ENCODE results near the gene PPP1R37. TPM values are rescaled to one million over a fixed set of nuclear protein-coding genes. Genes with fewer than 3 reads are reported as not detected.
A peak's percentile ranks its signal among the peaks of the same experiment; 100 is the strongest.

The PPP1R37 gene
- total RNA-seq, 4 donors from 2014 or later, result 34.9 to 59.7 (median 42.9) TPM

DNA sequence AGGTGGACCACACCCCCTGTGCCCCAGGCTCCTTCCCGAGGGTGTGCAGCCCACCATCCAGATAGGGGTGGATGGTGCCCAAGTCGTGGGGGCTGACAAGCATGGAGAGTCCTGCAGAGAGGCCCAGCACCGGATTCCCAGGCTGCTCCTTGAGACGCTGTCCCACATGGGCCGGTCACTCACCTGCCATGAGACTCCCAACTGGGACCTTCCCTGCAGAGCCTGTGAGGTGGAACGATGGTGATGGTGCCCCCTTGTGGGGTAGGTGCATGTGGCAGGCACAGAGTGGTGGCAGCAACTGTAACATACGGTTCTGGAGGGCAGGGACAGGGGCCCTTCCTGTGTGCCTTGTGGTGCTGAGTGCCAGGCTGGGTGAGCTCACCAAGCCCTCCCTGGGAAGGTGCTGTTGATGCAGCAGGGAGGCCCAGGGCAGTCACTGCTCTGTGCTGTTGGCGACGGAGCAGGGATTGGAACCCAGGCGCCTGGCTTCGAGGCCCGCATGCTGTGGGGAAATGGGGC is 33.1 kb downstream of the PPP1R37 start:
- H3K36me3 ChIP-seq, result no peaks in the 10 kb centered on the region
- no peak overlapping the region for H3K4me3 ChIP-seq (replicated peaks in 1 of 3)
- peak; percentile 63 to 68 for DNase-seq
- H3K27ac ChIP-seq, result no peak overlapping the region
- TF ChIP-seq, protein P1, sequence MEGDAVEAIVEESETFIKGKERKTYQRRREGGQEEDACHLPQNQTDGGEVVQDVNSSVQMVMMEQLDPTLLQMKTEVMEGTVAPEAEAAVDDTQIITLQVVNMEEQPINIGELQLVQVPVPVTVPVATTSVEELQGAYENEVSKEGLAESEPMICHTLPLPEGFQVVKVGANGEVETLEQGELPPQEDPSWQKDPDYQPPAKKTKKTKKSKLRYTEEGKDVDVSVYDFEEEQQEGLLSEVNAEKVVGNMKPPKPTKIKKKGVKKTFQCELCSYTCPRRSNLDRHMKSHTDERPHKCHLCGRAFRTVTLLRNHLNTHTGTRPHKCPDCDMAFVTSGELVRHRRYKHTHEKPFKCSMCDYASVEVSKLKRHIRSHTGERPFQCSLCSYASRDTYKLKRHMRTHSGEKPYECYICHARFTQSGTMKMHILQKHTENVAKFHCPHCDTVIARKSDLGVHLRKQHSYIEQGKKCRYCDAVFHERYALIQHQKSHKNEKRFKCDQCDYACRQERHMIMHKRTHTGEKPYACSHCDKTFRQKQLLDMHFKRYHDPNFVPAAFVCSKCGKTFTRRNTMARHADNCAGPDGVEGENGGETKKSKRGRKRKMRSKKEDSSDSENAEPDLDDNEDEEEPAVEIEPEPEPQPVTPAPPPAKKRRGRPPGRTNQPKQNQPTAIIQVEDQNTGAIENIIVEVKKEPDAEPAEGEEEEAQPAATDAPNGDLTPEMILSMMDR (IDR thresholded peaks at IDR 0.05), result peak in 4 of 6 experiments; percentile 35 to 64 (median 56)
- TF ChIP-seq POLR2A (IDR thresholded peaks at IDR 0.05), result no peak
- WGBS, 2 donors, result 57 to 71% methylated on average over 10 to 11 of the region's 12 CpGs
- H3K9me3 ChIP-seq, result no peaks in the 10 kb centered on the region
- intact Hi-C loops (cut with DNase I), result no loop called here
- H3K27me3 ChIP-seq, result no peaks in the 10 kb centered on the region
- peaks cover 8 to 36% of the 10 kb centered on the region in 2 donors for H3K4me1 ChIP-seq

DNA sequence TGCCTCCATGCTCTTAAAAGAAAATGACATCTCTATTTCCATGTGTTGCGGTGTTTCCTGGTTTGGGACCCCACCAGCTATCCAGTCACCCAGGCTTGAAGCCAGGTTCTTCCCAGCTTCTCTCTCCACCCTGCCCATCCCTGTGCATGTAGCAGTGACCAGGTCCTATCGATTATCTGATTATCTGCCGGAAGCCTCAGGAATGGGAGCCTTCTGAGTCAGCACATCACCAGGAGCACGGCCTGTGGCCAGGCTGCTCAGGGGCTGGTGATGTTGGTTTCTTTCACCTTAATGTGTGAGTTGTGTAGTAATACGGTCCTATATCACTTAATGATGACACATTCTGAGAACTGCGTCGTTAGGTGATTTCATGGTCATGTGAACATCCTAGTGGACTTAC is 33.7 kb downstream of the PPP1R37 start:
- Histone ChIP-seq H3K9me3 (no peaks in the 10 kb centered on the region), H3K4me3 (replicated peaks in 1 of 3) (no peak overlapping the region), H3K27ac (no peak overlapping the region), H3K36me3 (no peaks in the 10 kb centered on the region), H3K4me1 (peaks cover 8 to 36% of the 10 kb centered on the region in 2 donors), H3K27me3 (no peaks in the 10 kb centered on the region)
- TF ChIP-seq, protein P1 (IDR thresholded peaks at IDR 0.05), result no peak
- no peak for TF ChIP-seq POLR2A (IDR thresholded peaks at IDR 0.05)
- WGBS, 2 donors, result 94% methylated on average over 7 of the region's 7 CpGs
- intact Hi-C loops (cut with DNase I), result no loop called here
- no peak for DNase-seq

DNA sequence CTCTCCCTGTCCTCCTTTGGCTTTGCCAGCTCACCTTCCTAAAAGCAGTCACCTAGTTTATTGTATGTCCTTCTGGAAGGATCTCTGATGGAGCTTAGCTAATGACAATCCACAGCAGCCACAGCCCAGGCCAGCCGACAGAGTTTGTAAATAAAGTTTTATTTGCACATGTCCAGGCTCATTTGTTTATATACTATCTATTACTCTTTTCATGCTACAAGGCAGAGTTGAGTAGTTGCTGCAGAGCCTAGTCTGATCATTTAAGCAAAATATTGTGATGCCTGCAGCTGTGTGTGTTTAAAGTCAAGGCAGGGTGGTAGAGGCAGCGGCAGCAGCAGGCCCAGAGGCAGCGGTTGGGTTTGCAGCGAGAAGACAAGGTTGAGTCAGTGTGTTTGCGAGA is 35.2 kb downstream of the PPP1R37 start:
- intact Hi-C loops (cut with DNase I), result no loop called here
- H3K27me3 ChIP-seq, result no peaks in the 10 kb centered on the region
- H3K4me1 ChIP-seq, result peaks cover 7 to 29% of the 10 kb centered on the region in 2 donors
- WGBS, 2 donors, result 94 to 98% methylated on average over 5 of the region's 5 CpGs
- no peak overlapping the region for H3K4me3 ChIP-seq (replicated peaks in 1 of 3)
- no peaks in the 10 kb centered on the region for H3K9me3 ChIP-seq
- no peak overlapping the region for H3K27ac ChIP-seq
- no peak for DNase-seq
- no peaks in the 10 kb centered on the region for H3K36me3 ChIP-seq
- TF ChIP-seq, protein P1 (IDR thresholded peaks at IDR 0.05), result no peak
- no peak for TF ChIP-seq POLR2A (IDR thresholded peaks at IDR 0.05)

DNA sequence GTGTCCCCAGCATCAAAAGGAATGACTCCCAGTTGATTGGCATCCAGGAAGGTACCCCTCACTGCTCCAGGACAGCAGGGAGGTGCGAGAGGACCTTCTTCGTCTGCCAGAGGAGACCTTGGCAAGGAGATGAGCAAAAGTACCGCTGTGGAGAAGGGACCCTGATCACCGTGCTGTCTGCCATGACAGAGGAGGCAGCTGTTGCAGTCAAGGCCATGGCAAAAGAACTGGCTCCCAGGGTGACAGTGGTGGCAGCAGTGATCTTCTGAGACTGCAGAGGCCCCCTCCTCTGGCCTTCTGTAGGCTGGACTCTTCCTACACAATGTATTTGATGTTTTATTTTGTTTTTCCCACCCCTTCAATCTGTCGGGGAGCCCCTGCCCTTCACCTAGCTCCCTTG is 35.8 kb downstream of the PPP1R37 start:
- H3K4me1 ChIP-seq, result peaks cover 2 to 29% of the 10 kb centered on the region in 2 donors
- H3K36me3 ChIP-seq, result no peaks in the 10 kb centered on the region
- WGBS, 2 donors, result 95% methylated on average over 5 of the region's 5 CpGs
- H3K27ac ChIP-seq, result no peak overlapping the region
- H3K9me3 ChIP-seq, result no peaks in the 10 kb centered on the region
- H3K27me3 ChIP-seq, result no peaks in the 10 kb centered on the region
- H3K4me3 ChIP-seq (replicated peaks in 1 of 3), result no peak overlapping the region
- DNase-seq, result no peak
- intact Hi-C loops (cut with DNase I), result no loop called here
- TF ChIP-seq POLR2A (IDR thresholded peaks at IDR 0.05), result no peak
- TF ChIP-seq, protein P1 (IDR thresholded peaks at IDR 0.05), result no peak

DNA sequence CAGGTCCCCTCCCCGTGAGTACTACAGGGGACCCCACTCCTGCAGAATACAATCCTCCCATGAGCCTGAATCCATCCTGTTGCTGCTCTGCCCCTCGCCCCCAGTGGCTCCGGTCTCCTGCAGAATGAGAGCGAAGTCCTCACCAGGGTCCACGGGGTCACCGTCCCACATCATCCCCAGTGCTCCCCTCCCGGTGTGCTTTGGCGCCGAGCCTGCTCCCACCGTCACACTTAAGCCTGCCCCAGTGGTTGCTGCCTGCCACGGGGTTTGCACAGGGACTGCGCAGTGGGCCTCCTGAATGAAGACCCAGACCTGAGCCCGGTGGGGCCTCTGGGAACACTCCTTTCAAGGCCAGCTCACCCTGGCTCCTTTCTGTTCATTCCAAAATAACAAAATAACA is 37.3 kb downstream of the PPP1R37 start:
- DNase-seq, result no peak
- TF ChIP-seq, protein P1 (IDR thresholded peaks at IDR 0.05), result no peak
- TF ChIP-seq POLR2A (IDR thresholded peaks at IDR 0.05), result no peak
- Histone ChIP-seq H3K27ac (no peak overlapping the region), H3K9me3 (no peaks in the 10 kb centered on the region), H3K4me3 (replicated peaks in 1 of 3) (no peak overlapping the region), H3K36me3 (no peaks in the 10 kb centered on the region), H3K4me1 (peaks cover 12 to 31% of the 10 kb centered on the region in 2 donors), H3K27me3 (no peaks in the 10 kb centered on the region)
- intact Hi-C loops (cut with DNase I), result no loop called here
- WGBS, 2 donors, result 86 to 94% methylated on average over 3 to 13 of the region's 13 CpGs

All from thyroid gland (tissue), 4 donors.